Kidney capillary endothelial cell (primary cell): ENCODE measurements around the gene PRKAR1A.

ENCODE experiments used
- DNase-seq: peaks from one replicate; pipeline ENCODE4 v3.0.0-alpha.2; 2018; ENCODE audit warnings: low spot score

The PRKAR1A gene

DNA sequence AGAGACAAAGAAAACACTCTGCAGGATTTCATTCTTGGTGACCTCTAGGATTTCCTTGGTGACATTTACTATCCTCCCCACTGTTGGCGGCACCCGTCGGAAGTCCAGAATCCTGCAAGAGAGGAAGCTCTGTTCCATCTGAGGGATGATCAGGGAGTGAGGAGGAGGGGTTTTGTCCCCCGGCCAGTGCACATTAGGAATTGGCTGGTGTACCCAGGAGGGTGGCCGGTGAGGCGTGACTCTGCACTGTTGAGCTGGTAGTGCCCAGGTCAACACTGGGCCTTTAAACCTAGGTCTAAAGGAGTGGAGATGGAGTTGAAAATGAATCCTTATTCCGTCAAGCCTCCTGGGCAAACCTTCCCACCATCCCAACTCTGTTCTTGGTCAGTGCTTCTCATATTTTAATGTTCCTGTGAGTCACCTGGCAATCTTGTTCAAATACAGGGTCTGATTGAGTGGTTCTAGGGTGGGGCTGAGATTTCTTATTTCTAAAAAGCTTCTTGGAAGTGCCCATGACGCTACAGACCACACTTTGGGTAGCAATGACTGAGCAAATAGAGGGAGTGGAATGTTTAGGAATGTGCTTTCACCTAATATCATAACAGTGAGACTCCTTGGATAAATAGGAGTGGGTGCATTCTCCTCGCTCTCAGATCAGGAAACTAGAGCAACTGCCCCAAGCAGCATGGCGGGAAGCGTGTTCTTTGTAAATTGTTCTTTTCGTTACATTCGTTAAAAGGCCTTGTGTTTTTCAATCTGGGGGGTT lies 30.7 kb downstream of the PRKAR1A start:
- no peak for DNase-seq

DNA sequence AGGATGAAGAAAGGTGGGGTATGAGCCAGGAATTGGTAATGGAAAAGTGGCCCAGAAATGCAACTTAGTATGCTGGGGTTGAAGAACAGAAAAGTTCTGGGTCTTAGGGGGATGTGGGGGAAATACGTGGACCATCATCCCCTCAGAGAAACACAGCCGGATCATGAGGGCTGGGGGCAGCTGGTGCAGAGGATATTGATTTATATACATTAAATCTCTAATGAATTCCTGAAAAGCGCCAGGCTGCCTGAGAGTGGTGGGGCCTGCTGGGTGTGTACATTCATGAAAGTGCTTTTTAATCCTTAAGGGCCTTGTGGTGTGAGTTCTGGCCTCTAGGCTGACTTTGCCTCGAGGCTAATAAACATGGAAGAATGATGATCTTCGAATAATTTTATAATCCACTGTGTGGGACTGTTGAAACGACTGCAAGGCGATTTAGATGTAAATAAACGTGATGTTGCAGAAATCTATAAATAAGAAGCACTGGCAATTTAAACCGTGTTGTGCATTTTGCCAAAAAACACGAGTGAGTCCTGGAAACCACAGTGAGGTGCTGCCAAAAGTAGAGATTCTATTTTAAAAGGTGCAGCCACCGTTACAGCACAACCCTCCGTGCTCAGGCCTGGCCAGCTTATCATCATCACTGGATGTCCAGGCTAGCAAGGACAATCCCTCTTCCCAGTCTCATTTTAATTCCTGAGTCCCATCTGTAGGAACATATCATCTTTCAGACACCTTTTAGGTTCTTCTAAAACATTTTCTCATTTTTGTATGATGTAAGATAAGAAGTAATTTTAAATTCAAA lies 32.1 kb downstream of the PRKAR1A start:
- no peak for DNase-seq

DNA sequence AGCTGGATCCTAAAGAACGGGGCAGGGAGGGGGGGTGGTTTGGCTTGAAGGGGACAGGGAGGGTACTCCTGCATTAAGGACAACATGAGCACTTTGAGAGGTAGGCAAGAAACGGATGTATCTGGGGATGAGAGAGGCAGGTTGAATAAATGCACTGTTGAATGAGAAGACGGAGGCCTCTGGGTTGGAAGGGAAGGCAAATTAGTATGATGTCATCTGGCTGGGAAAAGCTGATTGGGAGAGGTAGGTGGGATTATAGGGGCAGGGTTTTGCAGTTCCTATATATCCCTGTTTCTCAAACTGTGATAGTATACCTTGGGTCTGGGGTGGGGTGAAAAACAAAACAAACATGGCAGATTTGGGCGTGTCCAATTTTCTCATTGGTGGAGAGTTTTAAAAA lies 44.3 kb downstream of the PRKAR1A start:
- DNase-seq, result no peak

DNA sequence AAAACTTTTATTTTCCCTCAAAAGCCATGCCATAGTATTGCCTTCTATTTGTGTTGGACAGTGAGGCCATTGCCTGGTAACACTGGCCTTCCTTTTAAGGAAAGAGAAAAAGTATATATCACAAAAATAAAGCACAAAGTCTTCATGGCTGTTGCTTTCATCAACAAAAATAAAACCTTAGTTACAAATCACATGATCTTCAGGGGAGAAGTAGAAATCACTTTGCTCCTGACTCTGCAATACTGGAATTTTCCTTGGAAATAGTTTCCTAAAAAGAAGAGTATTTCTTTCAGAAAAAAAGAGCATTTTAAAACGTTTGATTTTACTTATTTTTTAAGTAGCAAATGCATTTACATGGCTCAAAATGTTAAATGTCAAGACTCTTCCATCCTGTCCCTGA lies 47.1 kb downstream of the PRKAR1A start:
- DNase-seq, result no peak

DNA sequence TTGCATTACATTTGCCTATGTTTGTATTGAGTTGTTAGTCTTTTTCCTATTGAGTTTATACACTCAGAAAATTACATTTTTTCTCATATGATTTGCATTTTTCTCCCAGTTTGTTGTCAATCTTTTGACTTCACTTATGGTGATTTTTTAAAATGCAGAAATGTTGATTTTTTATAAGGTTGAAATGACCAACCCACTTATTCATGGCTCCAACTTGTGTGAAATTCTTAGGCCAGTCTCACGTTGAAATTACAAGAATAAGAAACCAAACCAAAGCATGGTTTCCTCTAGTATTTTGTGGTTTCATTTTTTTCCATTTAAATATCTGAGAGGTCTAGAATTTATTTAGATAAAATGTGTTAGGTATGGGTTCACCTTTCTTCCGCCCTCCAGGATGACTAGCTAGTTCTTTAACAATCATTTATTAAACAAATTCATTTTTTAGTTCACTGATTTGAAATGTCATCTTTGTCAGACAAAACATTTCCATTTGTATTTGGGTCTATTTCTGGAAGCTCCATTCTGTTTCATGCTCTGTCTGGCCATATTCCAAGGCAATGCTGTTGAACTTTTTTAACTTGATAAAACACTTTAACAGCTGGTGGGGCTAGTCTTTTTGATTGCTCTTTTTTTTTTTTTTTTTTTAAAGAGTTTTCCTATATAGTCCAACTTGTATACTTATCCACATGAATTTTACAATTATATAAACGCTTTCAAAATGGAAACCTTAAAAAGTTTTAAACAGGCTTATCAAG lies 48.9 kb downstream of the PRKAR1A start:
- DNase-seq, result no peak

DNA sequence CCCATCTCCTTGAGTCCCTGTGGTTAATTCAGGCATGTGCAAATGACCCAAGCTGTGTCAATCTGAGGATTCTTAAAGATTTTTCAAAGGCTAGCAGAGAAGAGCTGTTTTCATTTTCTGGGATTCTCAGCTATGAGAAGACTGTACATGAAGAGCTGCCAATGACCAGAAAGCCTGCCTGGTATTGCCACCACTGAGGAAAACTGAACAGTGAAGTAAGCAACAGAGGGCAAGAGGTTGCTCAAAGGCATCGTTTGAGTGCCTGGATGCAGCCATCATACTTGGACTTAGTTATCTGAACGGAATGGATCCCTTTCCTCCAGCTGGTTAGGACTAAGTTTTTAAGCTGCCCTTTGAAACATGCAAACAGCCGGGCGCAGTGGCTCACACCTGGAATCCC lies 50.5 kb downstream of the PRKAR1A start:
- DNase-seq, result no peak

DNA sequence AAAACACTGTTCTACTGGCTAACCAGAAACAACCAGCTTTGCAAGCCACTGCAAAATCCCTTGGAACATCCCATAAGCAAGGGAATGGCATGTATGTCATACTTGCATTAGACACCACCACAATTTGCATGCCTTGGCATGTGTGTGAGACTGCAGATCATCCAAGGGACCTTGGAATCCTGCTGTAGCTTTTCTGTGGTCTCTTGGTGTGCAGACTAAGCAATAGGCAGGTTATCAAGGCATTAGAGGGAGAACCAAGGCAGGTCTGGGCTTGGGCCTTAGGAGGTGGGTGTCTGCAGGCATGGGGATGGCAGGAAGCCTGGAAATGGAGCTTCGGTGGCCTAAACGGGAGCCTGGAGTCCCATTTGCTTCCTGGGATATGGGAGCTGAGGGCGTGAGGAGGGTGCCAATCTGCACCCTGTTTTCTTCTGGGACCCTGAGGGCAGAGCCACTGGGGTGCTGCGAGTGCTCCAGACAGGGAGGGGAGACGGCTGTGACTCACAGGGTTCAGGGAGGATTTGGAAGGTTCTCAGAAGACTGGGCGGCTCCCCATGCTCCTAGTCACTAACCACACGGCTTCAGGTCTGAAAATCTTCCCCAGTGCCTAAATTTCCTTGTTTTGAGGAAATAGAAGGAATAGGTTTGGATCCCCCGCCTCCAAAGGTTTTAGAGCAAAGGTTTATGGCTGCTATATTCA lies 52.3 kb downstream of the PRKAR1A start:
- DNase-seq, result no peak

DNA sequence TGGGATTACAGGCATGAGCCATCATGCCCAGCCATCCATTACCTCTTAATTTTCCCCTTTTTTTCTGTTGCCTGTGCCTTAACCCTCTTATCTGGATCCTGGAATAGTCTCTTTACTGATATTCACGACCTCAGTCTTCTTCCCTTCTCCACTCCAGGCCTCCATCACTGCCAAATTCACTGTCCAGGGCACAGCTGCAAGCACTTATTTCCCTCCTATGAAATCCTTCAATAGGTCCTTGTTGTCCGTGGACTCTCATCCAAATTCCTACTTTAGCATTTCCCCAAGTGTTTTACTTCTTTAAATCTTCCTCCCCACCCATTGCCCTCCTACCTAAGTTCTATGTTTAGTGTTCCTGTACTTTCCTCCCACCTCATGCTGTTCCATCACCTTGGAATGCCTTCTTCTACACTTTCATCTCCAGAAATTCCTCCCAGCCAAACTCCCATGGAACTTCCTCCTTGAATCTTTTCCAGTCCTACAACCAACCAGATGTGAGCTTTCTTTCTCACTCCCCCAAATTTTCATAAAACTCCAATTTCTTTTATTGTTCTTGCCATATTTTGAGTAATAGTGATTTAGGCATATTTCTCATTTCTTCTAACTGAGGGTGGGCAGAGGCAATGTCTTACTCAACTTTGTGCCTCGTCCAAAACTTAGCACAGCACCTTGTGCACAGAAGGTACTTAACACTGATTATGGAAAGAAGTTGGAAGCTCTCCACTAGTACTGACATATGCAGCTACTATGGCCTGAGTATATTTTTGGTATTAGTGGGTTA lies 53.6 kb downstream of the PRKAR1A start:
- no peak for DNase-seq

DNA sequence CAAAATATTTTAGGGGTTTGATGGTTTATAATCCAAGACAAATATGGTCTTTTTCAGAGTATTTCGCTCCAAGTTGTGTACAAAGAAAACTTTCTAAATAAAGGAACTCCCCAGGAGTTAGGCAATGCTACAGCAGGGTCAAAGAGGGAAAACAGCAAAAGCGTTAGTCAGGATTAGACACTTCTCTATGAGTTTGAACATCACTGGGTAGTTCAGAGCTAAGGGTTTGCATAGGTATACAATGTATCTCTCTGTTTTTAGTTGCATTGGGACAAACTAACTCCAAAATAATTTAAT lies 54.2 kb downstream of the PRKAR1A start:
- no peak for DNase-seq

DNA sequence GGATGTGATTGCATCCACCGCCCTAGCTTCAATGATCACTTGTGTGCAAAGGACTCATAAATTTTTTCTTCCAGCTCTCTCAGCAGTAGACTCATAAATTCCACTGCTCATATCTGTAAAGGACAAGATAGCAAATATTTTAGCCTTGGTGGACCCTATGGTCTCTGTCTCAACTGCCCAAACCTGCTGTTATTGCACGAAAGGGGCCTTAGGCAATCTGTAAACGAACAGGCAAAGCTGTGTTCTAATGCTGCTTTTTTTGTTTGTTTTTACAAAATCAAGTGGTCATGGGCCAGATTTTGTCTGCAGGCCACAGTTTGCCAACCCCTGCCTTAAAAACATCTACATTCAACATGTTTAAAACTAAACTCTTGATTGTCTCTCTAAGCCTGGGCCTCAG lies 54.8 kb downstream of the PRKAR1A start:
- DNase-seq, result no peak

DNA sequence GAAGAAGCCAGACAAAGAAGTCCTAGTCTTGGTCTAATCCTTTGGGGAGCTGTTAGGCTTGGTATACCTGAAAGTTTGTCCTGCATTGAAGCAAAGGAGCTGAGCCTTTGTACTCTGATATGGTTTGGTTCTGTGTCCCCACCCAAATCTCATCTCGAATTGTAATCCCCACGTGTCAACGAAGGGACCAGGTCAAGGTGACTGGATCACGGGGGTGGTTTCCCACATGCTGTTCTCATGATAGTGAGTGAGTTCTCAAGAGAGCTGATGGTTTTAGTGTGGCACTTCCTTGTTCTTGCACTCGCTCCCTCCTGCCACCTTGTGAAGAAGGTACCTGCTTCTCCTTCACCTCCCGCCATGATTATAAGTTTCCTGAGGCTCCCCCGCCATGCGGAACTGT lies 55.4 kb downstream of the PRKAR1A start:
- no peak for DNase-seq

DNA sequence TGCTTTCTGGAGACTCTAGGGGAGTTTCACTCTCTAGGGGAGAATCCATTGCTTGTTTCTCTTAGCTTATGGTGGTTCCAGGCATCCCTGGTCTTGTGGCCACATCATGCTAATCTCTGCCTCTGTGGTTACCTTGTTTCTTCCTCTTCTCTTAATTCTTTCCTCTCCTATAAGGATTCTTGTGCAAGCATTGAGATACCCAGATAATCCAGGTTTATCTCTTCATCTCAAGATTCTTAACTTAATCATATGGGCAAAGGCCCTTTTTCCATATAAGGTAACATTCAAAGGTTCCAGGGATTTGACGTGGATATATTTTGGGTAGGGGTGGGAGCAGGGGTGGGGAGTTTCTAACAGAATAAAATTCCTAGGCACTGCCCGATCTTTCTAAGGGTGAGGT lies 56.4 kb downstream of the PRKAR1A start:
- no peak for DNase-seq

DNA sequence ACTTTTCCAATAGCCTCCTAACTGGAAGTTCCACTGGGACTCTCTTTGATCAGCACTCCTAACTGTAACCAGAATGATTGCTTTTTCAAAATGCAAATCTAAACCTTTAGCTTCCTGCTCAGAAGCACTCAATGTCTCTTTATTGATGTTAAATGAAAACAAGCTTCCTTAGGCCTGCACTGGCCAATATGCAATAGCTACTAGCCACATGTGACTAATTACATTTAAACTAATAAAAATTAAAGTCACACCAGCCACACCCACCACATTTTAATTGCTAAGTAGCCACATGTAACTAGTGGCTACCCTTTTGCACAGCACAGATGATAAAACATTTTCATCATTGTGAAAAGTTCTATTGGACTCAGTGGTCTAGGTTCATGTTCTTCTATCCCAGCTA lies 57.1 kb downstream of the PRKAR1A start:
- no peak for DNase-seq

DNA sequence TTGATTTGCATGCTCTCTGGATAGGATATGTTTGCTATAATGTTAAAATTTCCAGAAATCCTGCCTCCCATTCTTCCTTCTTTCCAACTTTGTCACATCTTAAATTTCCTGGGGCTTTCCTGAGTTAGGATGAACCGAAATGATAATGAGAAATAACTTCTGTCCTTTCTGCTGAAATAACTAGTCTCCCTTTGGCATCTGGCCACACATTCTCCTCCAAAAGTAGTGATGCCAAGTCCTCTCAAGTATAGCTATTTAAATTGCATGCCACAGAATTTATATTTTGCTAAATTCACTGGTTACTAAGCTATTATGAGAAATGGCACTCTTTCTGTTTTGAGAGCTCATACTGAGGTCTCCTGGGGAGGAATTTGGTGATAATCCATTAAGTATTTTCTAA lies 58.3 kb downstream of the PRKAR1A start:
- no peak for DNase-seq

DNA sequence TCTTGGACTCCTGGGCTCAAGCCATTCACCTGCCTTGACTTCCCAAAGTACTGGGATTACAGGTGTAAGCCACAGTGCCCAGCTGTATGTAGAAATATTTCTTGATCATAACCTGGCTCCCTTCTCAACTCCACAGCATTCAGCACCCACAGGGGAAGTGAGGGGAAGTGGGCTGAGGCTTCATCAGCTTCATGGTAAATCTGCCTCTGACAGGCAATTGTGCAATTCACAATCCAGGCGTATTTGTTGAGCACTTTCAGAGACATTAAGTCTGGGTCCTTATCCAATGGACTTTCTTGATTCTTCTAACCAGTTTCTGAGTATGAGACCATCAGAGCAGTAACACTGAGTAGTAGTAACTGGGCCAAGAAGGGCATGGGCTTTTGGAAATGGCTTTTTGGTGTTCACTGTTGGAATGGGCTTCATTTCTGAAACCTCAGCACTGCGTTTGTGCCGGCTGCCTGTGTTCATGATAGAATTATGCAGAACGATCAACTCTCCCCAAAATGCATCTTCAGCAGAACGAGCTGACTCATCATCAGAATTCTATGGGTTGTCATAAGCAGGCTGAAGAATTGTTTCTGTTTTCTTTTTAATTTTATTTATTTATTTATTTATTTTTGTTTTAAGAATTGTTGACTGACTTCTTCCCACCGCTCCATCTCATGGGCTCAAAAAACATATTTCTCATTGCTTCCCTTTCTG lies 60.1 kb downstream of the PRKAR1A start:
- no peak for DNase-seq

DNA sequence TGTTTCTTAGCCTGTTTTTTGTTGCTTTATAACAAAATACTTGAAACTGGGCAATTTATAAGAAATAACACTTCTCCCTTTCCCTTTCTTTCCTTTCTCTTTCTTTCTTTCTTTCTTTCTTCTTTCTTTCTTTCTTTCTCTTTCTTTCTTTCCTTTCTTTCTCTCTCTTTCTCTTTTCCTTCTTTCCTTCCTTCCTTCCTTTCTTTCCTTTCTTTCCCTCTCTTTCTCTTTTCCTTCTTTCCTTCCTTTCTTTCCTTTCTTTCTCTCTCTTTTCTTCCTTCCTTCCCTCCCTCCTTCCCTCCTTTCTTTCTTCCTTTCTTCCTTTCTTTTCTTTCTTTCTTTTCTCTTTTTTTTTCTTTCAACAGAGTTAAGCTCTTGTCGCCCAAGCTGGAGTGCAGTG lies 61.1 kb downstream of the PRKAR1A start:
- DNase-seq, result no peak

DNA sequence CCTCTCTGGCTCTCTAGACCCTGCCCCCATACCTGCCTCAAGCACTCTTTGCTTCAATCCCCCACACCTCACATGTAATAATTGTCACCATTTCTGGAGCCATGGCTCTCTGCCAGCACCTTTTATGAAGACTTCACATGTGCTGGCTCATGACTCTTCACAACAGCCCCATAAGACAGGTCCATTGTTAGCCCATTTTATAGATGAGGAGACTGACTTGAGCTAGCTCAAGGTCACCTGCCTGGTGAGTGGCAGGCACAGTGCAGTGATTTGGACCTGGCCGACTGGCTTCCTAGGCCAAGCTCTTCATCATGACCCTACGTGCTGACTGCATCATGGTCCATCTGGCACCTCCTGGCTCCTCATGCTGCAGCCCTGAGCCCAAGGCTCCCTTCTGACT lies 63.9 kb downstream of the PRKAR1A start:
- no peak for DNase-seq

DNA sequence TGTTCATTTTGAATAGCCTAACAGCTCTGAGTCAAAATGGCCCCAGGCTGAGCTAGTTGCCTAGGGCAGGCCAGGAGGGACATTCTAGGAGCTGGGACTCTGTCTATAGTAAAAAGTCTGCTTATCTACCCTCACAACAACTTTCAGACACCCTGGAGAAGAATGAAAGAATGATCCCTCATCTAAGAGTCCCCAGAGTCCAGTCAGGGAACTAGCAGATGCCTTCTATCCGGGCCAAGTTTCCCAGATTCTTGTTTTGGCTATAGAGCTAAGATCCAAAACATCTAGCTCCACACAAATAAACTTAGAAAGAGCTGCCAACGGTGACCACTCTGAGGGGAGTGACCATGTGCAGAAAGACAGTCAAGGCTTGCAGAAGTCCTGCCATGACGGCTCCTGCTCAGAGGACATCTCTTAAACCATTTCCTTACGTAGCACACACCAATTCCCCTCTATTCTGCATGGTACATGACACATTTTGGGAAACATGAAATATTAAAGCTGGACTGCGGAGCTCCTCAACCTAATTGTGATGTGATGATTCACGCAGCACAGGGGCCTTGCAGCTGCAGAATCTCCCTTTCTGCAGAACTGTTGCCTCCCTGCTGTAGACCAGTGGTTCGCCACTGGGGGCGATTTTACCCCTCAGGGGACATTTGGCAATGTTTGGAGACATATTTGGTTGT lies 64.7 kb downstream of the PRKAR1A start:
- DNase-seq, result no peak

DNA sequence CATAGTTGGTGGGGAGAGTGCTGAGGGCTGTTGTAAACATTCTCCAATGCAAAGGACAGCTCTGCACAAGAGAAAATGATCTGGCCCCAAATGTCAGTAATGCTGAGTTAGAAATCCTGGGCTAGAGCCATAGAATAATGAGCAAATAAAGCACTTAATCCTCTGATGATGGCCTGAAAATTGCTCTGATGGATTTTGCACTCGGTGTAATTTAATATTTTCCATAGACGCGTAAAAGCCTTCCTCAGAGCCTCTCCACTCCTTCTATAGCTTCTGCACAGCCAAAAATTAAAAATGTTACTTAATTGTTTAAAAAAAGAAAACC lies 65.2 kb downstream of the PRKAR1A start:
- DNase-seq, result no peak

DNA sequence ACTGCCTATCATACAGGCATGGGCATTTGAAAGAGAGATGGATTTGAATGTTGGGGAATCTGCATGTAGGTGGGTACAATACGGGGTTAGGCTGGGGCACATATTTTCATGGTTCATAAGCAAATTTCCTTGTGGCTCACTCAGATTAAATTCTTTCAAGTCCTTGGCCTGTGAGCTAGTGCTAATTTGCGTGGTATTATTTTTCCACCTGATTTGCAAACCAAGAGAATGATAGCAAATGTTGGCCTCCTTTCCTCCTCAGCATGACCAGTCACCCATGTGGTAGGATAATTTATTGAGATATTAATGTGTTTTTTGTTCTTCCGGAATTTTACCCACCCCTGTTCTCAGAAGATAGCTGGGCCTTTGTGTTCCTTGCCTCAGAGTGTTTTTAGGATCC lies 66.0 kb downstream of the PRKAR1A start:
- no peak for DNase-seq
